GM03348 (cell line): ENCODE measurements around the gene NALCN.
A peak's percentile ranks its signal among the peaks of the same experiment; 100 is the strongest.

Source experiments
- DNase-seq: peaks from one replicate; pipeline ENCODE4 v3.0.0; 2012; ENCODE audit warnings: low spot score

Gene NALCN

DNA sequence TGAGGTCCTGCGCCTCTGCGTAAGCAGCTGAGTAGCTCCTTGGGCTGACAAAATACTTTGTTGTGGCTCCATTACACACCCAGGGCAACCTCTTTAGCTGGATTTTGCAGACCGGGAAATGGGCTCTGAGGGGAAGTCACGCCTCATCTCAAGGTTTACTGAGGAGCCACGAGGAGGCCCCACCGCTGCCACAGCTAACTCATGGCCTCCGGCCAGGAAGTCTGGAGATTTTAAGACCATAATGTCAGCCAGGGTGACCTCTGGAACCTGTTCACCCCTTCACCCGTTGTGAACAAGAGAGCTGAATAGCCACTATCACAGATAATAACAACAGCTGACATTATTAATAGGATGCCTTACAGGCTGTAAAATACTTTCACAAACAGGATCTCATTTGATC lies 390.4 kb downstream of the NALCN start:
- DNase-seq: no peak

DNA sequence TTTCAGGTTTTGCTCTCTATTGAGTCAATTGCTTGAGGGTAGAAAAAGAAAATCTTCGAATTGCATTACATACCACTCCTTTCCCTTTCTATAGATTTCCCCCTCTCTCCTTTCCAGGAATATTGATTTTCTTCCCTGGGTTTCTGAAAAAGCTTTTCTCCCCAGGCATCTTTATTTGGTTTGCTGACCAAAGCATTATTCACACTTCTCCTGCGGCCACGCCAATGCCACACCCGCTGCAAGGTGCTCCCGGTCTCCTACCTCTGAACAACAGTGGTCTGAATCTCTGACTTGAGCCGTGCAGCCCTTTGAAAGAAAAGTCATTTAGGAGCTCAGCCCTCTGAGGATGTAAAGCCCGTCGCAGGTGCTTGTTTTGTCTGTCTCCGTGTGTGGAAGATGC lies 390.8 kb downstream of the NALCN start:
- no peak for DNase-seq

DNA sequence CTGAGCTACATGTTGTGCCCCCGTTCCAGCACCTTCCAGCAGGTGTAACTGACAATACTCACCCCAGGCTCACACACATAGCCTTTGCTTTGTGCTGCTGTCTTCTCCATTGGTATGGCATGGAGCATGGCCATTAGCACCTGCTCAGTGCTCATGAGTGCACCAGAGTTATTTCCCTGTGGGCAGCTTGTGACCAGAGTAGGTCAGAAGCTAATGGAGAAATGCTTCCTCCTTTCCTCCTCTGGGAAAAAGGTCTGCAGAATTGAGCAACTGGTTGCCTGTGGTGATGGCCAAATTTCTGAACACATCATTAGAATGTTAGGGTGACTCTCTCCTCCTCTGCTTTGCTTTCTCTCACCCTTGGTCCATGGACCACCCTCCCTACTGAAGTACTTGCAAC lies 397.2 kb downstream of the NALCN start:
- DNase-seq: no peak

DNA sequence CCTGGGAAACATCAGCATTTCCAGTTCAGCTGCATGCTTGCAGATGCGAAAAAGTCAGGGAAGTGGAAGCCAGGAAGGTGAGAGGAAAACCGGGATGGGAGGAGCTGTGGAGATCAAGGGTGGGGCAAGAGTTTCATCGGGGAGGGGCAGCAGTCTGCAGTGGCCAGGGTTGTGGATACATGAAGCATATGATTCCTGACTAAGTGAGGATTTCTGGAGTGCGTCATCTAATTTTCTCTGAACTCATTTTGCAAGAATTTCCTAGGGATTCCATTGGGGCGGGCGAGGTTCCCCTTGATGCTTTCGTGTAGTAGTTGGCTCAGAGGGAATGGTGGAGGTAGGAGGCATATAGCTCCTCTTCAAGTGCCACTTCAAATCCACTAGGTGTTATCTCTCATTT lies 397.6 kb downstream of the NALCN start:
- peak; percentile 61 for DNase-seq

DNA sequence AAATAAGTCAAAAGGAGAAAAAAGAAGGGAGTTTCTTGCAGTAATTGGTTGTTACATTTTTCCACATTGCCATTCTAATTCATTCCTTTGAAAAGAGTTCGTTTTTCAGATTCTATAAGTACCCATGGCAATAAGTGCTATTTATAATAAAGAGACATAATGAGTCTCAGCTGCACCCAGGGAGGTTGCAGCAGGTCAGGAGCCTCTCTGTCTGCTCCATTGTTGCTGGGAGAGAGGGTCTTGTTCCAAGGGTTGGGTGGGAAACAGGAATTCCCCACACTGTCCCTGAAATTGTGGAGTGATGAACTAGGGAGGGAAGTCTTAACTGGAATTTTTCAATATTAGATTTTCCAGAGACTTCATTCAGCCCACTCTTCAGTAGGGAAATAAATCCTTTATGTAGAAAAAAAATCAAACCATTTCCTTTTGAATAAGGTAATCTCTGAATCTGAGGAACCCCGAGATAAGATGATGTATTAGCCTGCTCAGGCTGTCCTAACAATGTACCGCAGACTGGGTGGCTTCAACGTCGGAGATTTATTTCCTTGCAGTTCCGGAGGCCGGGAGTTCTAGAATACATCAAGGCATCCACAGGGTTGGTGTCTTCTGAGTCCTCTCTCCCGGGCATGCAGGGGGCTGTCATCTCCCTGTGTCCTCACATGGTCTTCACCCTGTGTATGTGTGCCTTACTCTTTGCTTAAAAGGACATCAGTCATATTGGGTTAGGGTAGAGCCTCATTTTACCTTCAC lies 399.0 kb downstream of the NALCN start:
- DNase-seq: no peak

DNA sequence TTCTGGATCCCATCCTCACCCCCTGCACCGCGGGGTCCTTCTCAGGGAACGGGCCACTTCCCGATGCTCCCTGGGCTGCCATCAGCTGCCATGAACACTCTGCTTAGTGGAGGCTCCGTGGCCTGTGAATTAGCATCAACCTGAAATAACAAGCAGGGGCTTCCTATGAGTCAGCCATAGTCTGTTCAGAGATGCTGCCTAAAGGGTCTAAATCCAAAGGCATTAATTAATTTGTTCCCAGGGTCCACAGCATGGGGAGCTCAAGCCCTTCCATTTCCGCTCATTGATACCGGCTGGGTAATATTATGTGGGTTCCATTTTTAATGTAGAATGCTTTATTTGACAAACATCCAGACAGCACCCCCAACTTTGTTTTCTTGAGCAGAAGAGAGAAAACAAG lies 399.8 kb downstream of the NALCN start:
- DNase-seq: no peak

DNA sequence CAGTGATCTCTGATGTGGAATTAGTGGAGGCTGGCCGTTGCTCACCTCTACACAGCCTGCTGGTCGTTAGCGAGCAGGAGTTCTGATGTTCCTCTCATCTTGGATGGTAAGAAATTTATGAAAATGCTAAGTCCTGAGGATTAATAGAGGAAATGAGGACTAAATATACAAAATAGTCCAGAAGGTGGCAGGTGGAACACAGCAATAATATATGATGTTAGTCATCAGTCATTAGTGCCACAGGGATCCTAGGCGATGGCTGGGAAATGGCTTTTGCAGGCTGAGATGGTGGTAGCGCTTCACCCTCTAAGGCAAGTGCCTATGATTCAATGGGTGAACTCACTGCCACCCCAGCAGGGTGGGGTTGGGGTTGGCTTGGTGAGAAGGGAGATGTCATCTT lies 403.1 kb downstream of the NALCN start:
- DNase-seq: no peak

DNA sequence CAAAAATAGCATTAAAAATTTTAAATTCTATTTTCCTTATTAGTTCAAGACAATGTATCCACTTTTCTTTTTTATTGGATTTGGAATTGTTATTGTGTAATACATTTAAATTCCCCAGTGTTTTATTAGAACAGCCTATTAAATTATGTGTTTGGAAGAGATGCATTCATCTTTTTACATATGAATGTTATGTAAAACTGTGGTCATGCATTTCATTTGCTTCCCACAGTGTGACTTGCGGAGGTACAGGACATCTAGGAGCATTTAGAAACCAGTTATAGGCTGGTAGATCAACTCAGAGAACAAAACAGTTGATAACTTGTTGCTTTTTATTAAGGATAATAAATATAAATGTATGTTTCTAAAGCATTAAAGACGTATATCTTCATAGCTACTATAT lies 406.2 kb downstream of the NALCN start:
- DNase-seq: no peak

DNA sequence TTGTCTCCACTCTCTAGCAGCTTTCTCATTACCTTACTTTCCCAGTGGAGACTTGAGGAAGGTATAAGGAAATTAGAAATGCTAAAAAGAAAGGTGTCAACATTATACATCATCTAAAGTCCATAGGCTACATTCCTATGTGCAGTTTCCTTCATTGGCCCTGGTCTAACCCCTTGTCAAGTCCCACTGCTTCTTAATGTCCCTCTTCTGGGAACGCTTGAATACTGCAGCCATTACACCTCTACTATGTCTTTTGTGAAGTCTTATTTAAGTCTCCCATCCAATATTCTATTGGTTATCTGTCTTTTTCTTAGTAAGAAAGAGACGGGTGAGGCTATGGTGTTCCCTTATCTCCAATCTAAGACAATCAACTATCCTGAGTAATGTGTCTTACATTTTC lies 409.1 kb downstream of the NALCN start:
- DNase-seq: no peak
